Measurements from ENCODE around the gene URAD. TPM values are rescaled to one million over a fixed set of nuclear protein-coding genes. Genes with fewer than 3 reads are reported as not detected.
"Not testable (repeated sequence)": the region's sequence is repeated elsewhere in the genome, so short reads cannot be mapped to it uniquely, and the experiment has no call there.

Gene URAD
- total RNA-seq, 1 donor from 2014 or later = not detected

GRCh38 chr13:28013482-28013881 is 25.0 kb upstream of the URAD start:
- Mint-ChIP-seq H3K9me3 (no peaks in the 10 kb centered on the region), H3K4me3 (no peak overlapping the region), H3K36me3 (ENCODE audit: low read depth) (no peaks in the 10 kb centered on the region), H3K27me3 (ENCODE audit: insufficient read depth) (peaks cover 8% of the 10 kb centered on the region), H3K27ac (no peak overlapping the region), H3K4me1 (ENCODE audit: low read depth) (peaks cover 4% of the 10 kb centered on the region)
- intact Hi-C loops (cut with micrococcal nuclease) = no loop called here
- DNase-seq (ENCODE audit: low spot score) = no peak

GRCh38 chr13:28012896-28013295 is 24.4 kb upstream of the URAD start:
- Mint-ChIP-seq H3K27ac (no peak overlapping the region), H3K27me3 (ENCODE audit: insufficient read depth) (peaks cover 8% of the 10 kb centered on the region), H3K4me3 (no peak overlapping the region), H3K36me3 (ENCODE audit: low read depth) (no peaks in the 10 kb centered on the region), H3K4me1 (ENCODE audit: low read depth) (peaks cover 4% of the 10 kb centered on the region), H3K9me3 (no peaks in the 10 kb centered on the region)
- intact Hi-C loops (cut with micrococcal nuclease) = no loop called here
- no peak for DNase-seq (ENCODE audit: low spot score)

- intact Hi-C loops (cut with micrococcal nuclease) = no loop called here
- no peak overlapping the region for H3K27ac Mint-ChIP-seq
- H3K4me3 Mint-ChIP-seq = no peak overlapping the region
- no peaks in the 10 kb centered on the region for H3K9me3 Mint-ChIP-seq
- H3K27me3 Mint-ChIP-seq (ENCODE audit: insufficient read depth) = peaks cover 5% of the 10 kb centered on the region
- H3K4me1 Mint-ChIP-seq (ENCODE audit: low read depth) = peaks cover 4% of the 10 kb centered on the region
- no peak for DNase-seq (ENCODE audit: low spot score)
- no peaks in the 10 kb centered on the region for H3K36me3 Mint-ChIP-seq (ENCODE audit: low read depth)
Observed at GRCh38 chr13:28012383-28012782, 23.9 kb upstream of the URAD start.

- H3K4me1 Mint-ChIP-seq (ENCODE audit: low read depth) = peaks cover 4% of the 10 kb centered on the region
- H3K27me3 Mint-ChIP-seq (ENCODE audit: insufficient read depth) = peaks cover 5% of the 10 kb centered on the region
- DNase-seq (ENCODE audit: low spot score) = no peak
- intact Hi-C loops (cut with micrococcal nuclease) = no loop called here
- H3K36me3 Mint-ChIP-seq (ENCODE audit: low read depth) = no peaks in the 10 kb centered on the region
- H3K4me3 Mint-ChIP-seq = no peak overlapping the region
- H3K9me3 Mint-ChIP-seq = no peaks in the 10 kb centered on the region
- no peak overlapping the region for H3K27ac Mint-ChIP-seq
Observed at GRCh38 chr13:28010046-28010445, 21.6 kb upstream of the URAD start.

- H3K27me3 Mint-ChIP-seq (ENCODE audit: insufficient read depth); DNase-seq (ENCODE audit: low spot score); intact Hi-C loops (cut with micrococcal nuclease); H3K36me3 Mint-ChIP-seq (ENCODE audit: low read depth); H3K4me1 Mint-ChIP-seq (ENCODE audit: low read depth); H3K4me3 Mint-ChIP-seq; H3K27ac Mint-ChIP-seq; H3K9me3 Mint-ChIP-seq: not testable (repeated sequence)
Observed at GRCh38 chr13:28005016-28005415, 16.5 kb upstream of the URAD start.

GRCh38 chr13:28002886-28003698 is 14.6 kb upstream of the URAD start:
- intact Hi-C loops (cut with micrococcal nuclease) = no loop called here
- H3K4me1 Mint-ChIP-seq (ENCODE audit: low read depth) = no peaks in the 10 kb centered on the region

DNA sequence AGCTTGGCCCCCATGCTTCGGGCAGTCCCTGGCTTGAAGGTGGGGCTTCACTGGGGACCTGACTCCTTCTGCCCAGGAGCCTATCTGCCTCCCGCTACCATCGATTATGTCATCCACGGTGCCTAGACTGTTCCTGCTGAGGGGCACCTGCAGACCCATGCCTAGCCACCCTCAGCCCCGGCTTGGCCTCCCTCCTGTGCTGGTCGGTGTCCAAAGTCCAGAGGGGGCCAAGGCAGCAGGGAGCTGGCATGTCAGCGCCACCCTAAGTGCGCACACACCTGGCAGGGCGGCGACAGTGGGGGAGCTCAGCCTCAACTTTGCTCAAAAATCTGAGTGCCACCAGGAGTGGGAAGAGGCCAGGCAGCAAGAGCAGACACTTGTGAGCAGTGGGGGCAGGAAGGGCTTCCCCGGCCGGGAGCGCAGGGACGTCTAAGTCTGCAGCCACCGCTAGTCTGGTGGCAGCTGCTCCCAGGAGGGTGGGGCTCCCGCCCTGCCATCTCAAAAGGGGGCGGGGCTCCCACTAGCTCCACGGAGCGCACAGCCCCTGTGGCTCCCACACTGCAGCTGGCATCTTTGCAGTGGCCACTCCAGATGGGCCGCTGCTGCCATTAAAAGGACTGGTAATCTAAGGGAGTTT is 13.5 kb upstream of the URAD start:
- Mint-ChIP-seq H3K9me3 (no peaks in the 10 kb centered on the region), H3K27ac (no peak overlapping the region), H3K4me1 (ENCODE audit: low read depth) (no peaks in the 10 kb centered on the region), H3K36me3 (ENCODE audit: low read depth) (no peaks in the 10 kb centered on the region), H3K27me3 (ENCODE audit: insufficient read depth) (no peaks in the 10 kb centered on the region), H3K4me3 (no peak overlapping the region)
- no peak for DNase-seq (ENCODE audit: low spot score)
- intact Hi-C loops (cut with micrococcal nuclease) = no loop called here

More at GRCh38 chr13:28002886-28003698, 14.6 kb upstream of the URAD start:
- Mint-ChIP-seq H3K4me3 (no peak overlapping the region), H3K9me3 (no peaks in the 10 kb centered on the region), H3K36me3 (ENCODE audit: low read depth) (no peaks in the 10 kb centered on the region), H3K27me3 (ENCODE audit: insufficient read depth) (no peaks in the 10 kb centered on the region), H3K27ac (no peak overlapping the region)
- DNase-seq (ENCODE audit: low spot score) = no peak

- H3K27ac Mint-ChIP-seq = no peak overlapping the region
- no peaks in the 10 kb centered on the region for H3K4me1 Mint-ChIP-seq (ENCODE audit: low read depth)
- intact Hi-C loops (cut with micrococcal nuclease) = no loop called here
- no peaks in the 10 kb centered on the region for H3K9me3 Mint-ChIP-seq
- no peaks in the 10 kb centered on the region for H3K36me3 Mint-ChIP-seq (ENCODE audit: low read depth)
- DNase-seq (ENCODE audit: low spot score) = no peak
- H3K4me3 Mint-ChIP-seq = no peak overlapping the region
- no peaks in the 10 kb centered on the region for H3K27me3 Mint-ChIP-seq (ENCODE audit: insufficient read depth)
Observed at GRCh38 chr13:28001049-28001448, 12.6 kb upstream of the URAD start.

GRCh38 chr13:28000567-28000966 is 12.1 kb upstream of the URAD start:
- Mint-ChIP-seq H3K27ac (no peak overlapping the region), H3K4me3 (no peak overlapping the region), H3K9me3 (no peaks in the 10 kb centered on the region), H3K4me1 (ENCODE audit: low read depth) (no peaks in the 10 kb centered on the region), H3K27me3 (ENCODE audit: insufficient read depth) (peaks cover under 1% of the 10 kb centered on the region), H3K36me3 (ENCODE audit: low read depth) (no peaks in the 10 kb centered on the region)
- intact Hi-C loops (cut with micrococcal nuclease) = no loop called here
- no peak for DNase-seq (ENCODE audit: low spot score)

DNA sequence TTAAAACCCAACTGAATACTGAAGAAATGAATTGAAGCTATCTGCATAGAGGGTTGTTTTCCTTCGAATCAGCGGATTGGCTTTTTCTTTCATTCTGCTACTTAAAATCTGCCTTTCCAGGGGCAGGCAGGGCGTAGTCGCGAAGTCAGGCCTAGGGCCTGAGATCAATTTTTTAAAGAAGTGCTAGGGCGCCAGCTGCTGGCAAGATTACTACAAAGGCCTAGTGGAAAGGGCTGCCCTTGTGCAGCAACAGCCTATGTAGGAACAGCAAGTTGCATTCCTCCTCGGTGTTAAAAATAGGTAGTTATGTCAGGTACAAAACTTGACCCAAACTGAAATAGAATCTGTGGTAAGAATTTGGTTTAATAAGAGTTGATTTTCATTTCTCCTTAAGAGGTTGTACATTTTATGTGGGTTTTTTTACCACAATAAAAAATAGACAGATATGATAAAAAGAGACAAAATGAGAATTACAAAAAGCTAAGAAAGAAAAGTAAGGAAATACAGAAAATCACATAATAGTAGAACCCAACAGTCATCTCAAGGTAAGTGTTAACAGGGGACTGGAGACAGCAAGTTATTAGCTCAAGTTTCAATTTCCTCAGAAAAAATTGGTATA is 9.5 kb upstream of the URAD start:
- H3K27ac Mint-ChIP-seq = no peak overlapping the region
- no peaks in the 10 kb centered on the region for H3K36me3 Mint-ChIP-seq (ENCODE audit: low read depth)
- no peaks in the 10 kb centered on the region for H3K9me3 Mint-ChIP-seq
- intact Hi-C loops (cut with micrococcal nuclease) = no loop called here
- no peak overlapping the region for H3K4me3 Mint-ChIP-seq
- H3K4me1 Mint-ChIP-seq (ENCODE audit: low read depth) = no peaks in the 10 kb centered on the region
- peak; percentile 12 for DNase-seq (ENCODE audit: low spot score)
- H3K27me3 Mint-ChIP-seq (ENCODE audit: insufficient read depth) = peaks cover 2% of the 10 kb centered on the region

- Mint-ChIP-seq H3K27ac (no peak overlapping the region), H3K4me1 (ENCODE audit: low read depth) (no peaks in the 10 kb centered on the region), H3K4me3 (no peak overlapping the region), H3K27me3 (ENCODE audit: insufficient read depth) (peaks cover 4% of the 10 kb centered on the region), H3K36me3 (ENCODE audit: low read depth) (no peaks in the 10 kb centered on the region), H3K9me3 (no peaks in the 10 kb centered on the region)
- DNase-seq (ENCODE audit: low spot score) = no peak
- intact Hi-C loops (cut with micrococcal nuclease) = no loop called here
Observed at GRCh38 chr13:27991881-27992280, 3.4 kb upstream of the URAD start.

GRCh38 chr13:27985600-27985999 is 2.9 kb downstream of the URAD start:
- Mint-ChIP-seq H3K4me1 (ENCODE audit: low read depth) (no peaks in the 10 kb centered on the region), H3K27ac (no peak overlapping the region), H3K36me3 (ENCODE audit: low read depth) (no peaks in the 10 kb centered on the region), H3K27me3 (ENCODE audit: insufficient read depth) (peaks cover 25% of the 10 kb centered on the region), H3K4me3 (no peak overlapping the region), H3K9me3 (no peaks in the 10 kb centered on the region)
- intact Hi-C loops (cut with micrococcal nuclease) = no loop called here
- no peak for DNase-seq (ENCODE audit: low spot score)

DNA sequence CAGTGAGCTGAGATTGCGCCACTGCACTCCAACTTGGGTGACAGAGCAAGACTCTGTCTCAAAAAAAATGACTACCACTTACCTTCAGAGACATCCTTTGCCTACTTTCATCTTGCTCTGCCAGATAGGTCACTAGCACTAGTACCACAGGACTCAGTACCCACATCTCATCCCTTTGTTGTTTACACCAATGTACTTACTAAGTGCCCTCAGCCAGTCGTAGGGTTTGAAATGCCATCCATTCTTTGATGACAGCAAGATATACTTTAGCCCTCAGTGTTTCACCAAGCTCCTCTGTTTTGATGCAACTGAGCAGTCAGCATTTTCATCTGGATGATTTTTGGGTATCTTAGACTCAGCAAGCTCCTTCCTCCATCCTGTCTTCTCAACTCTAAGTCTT is 6.1 kb downstream of the URAD start:
- Mint-ChIP-seq H3K36me3 (ENCODE audit: low read depth) (no peaks in the 10 kb centered on the region), H3K27me3 (ENCODE audit: insufficient read depth) (peaks cover 44% of the 10 kb centered on the region), H3K9me3 (no peaks in the 10 kb centered on the region), H3K27ac (no peak overlapping the region), H3K4me3 (no peak overlapping the region), H3K4me1 (ENCODE audit: low read depth) (peaks cover 17% of the 10 kb centered on the region)
- no peak for DNase-seq (ENCODE audit: low spot score)
- intact Hi-C loops (cut with micrococcal nuclease) = no loop called here

Measured in activated T-helper 1 cell treated with anti-CD3 and anti-CD28 coated beads, Interleukin-12 subunit alpha, Interleukin-12 subunit beta, Interleukin-2, Interleukin-4 antibody, amounts not matched to agents 30 ng/mL and 10 ng/mL and 1 ng/mL, durations not matched to agents 14 hours and 24 hours and 36 hours (primary cell).